Activated CD8-positive, alpha-beta memory T cell treated with anti-CD3 and anti-CD28 coated beads, Interleukin-2, amount 50 U/mL, for 1 hour (primary cell): Measurements from ENCODE around the gene ADAMTSL1.
"Not testable (repeated sequence)": the region's sequence is repeated elsewhere in the genome, so short reads cannot be mapped to it uniquely, and the experiment has no call there.

Experiments
- DNase-seq: peaks from one replicate; pipeline ENCODE4 v3.0.0-alpha.2; 2020; ENCODE audit errors: extremely low read depth

ADAMTSL1 gene

GRCh38 chr9:18905028-18905882, 431.3 kb downstream of the ADAMTSL1 start:
- no peak for DNase-seq

GRCh38 chr9:18905883-18906629, 432.1 kb downstream of the ADAMTSL1 start:
- DNase-seq = no peak

GRCh38 chr9:18906656-18907395, 432.9 kb downstream of the ADAMTSL1 start:
- no peak for DNase-seq

- no peak for DNase-seq
Observed at GRCh38 chr9:18907927-18908625, 434.1 kb downstream of the ADAMTSL1 start.

GRCh38 chr9:18909140-18910018, 435.4 kb downstream of the ADAMTSL1 start:
- DNase-seq = no peak

- no peak for DNase-seq
Observed at GRCh38 chr9:18910435-18910834, 436.5 kb downstream of the ADAMTSL1 start.

- no peak for DNase-seq
Observed at GRCh38 chr9:18910916-18911315, 437.0 kb downstream of the ADAMTSL1 start.

- no peak for DNase-seq
Observed at GRCh38 chr9:18911714-18912342, 437.9 kb downstream of the ADAMTSL1 start.

- no peak for DNase-seq
Observed at GRCh38 chr9:18920141-18921084, 446.5 kb downstream of the ADAMTSL1 start.

- no peak for DNase-seq
Observed at GRCh38 chr9:18921366-18922075, 447.6 kb downstream of the ADAMTSL1 start.

- no peak for DNase-seq
Observed at GRCh38 chr9:18922161-18922885, 448.4 kb downstream of the ADAMTSL1 start.

- no peak for DNase-seq
Observed at GRCh38 chr9:18923167-18923566, 449.2 kb downstream of the ADAMTSL1 start.

- DNase-seq = no peak
Observed at GRCh38 chr9:18923671-18924430, 449.9 kb downstream of the ADAMTSL1 start.

GRCh38 chr9:18925880-18926279, 451.9 kb downstream of the ADAMTSL1 start:
- DNase-seq = no peak

GRCh38 chr9:18926513-18926912, 452.6 kb downstream of the ADAMTSL1 start:
- DNase-seq = no peak

- no peak for DNase-seq
Observed at GRCh38 chr9:18928711-18929110, 454.8 kb downstream of the ADAMTSL1 start.

- not testable (repeated sequence) for DNase-seq
Observed at GRCh38 chr9:18930611-18931010, 456.7 kb downstream of the ADAMTSL1 start.
